AG09319 (cell line): Measurements from ENCODE around the gene TST.

Experiments
- DNase-seq: peaks from one replicate; pipeline ENCODE4 v3.0.0-alpha.2; 2010; ENCODE audit warnings: low read depth; ENCODE audit errors: extremely low read depth
- CTCF ChIP-seq: IDR thresholded peaks from 2 replicates; pipeline ENCODE4 v1.5.1; 2011; ENCODE audit warnings: low read depth, mild to moderate bottlenecking, inconsistent platforms, low read length, moderate library complexity

TST gene

GRCh38 chr22:36979016-36979910, 40.0 kb downstream of the TST start:
- no peak for TF ChIP-seq CTCF
- no peak for DNase-seq

- DNase-seq: peak; percentile 58
- TF ChIP-seq CTCF: peak; percentile 91
Observed at GRCh38 chr22:36977947-36978660, 41.1 kb downstream of the TST start.

- peak; percentile 32 for TF ChIP-seq CTCF
- no peak for DNase-seq
Observed at GRCh38 chr22:36977401-36977861, 41.8 kb downstream of the TST start.

- no peak for DNase-seq
- TF ChIP-seq CTCF: no peak
Observed at GRCh38 chr22:36976606-36977005, 42.6 kb downstream of the TST start.

- no peak for TF ChIP-seq CTCF
- no peak for DNase-seq
Observed at GRCh38 chr22:36971341-36972125, 47.7 kb downstream of the TST start.

- no peak for TF ChIP-seq CTCF
- DNase-seq: no peak
Observed at GRCh38 chr22:36968249-36968964, 50.8 kb downstream of the TST start.
